GM19035 (cell line): Measurements from ENCODE around the gene KLHL8.
"Not testable (repeated sequence)": the region's sequence is repeated elsewhere in the genome, so short reads cannot be mapped to it uniquely, and the experiment has no call there.

Experiments
- ATAC-seq: cut with Tn5 transposase; IDR thresholded peaks from one replicate; pipeline ENCODE4 v1.9.1; 2021; ENCODE audit not compliant: unreplicated experiment

The KLHL8 gene

GRCh38 chr4:87228262-87228860, 7.9 kb upstream of the KLHL8 start:
- ATAC-seq: no peak

- ATAC-seq: no peak
Observed at GRCh38 chr4:87227751-87228151, 7.3 kb upstream of the KLHL8 start.

- no peak for ATAC-seq
Observed at GRCh38 chr4:87225936-87226335, 5.5 kb upstream of the KLHL8 start.

GRCh38 chr4:87224141-87224923, 3.9 kb upstream of the KLHL8 start:
- ATAC-seq: no peak

- peak; percentile 41 for ATAC-seq
Observed at GRCh38 chr4:87219632-87220093, 755 bp downstream of the KLHL8 start.

GRCh38 chr4:87217235-87217763, 3.1 kb downstream of the KLHL8 start:
- not testable (repeated sequence) for ATAC-seq

DNA sequence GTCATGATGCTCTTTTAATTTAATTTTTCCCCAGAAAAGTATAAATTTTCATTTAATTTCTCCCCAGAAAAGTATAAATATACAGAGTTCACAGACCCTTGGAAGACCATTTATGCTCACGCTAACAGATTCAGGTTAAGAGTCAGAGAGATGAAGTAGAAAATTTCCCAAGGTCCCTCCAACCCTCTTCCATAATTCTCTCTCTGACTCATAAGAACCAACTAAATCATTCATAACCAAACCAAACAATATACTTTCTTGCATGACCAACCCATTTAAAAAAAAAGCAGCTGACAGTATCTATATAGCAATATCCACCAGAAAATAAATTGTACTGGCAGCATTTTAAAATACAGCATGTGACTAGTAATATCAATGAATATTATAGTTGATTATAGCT, 3.9 kb downstream of the KLHL8 start:
- no peak for ATAC-seq

GRCh38 chr4:87213421-87214075, 6.9 kb downstream of the KLHL8 start:
- ATAC-seq: no peak

GRCh38 chr4:87211249-87211952, 9.0 kb downstream of the KLHL8 start:
- no peak for ATAC-seq

DNA sequence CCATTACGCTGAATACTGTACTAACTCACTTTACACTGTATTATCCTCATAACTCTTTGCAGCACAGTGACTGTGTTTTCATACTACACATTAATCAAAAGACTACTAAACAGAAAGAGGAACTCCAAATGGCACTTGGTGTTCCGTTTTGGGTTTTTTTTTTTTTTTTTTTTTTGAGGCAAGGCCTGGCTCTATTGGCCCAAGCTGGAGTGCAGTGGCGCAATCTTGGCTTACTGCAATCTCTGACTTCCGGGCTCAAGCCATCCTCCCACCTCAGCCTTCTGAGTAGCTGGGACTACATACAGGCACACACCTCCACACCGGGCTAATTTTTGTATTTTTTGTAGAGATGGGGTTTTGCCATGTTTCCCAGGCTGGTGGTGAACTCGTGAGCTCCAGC, 10.7 kb downstream of the KLHL8 start:
- ATAC-seq: peak; percentile 67

- no peak for ATAC-seq
Observed at GRCh38 chr4:87209182-87209581, 11.2 kb downstream of the KLHL8 start.

DNA sequence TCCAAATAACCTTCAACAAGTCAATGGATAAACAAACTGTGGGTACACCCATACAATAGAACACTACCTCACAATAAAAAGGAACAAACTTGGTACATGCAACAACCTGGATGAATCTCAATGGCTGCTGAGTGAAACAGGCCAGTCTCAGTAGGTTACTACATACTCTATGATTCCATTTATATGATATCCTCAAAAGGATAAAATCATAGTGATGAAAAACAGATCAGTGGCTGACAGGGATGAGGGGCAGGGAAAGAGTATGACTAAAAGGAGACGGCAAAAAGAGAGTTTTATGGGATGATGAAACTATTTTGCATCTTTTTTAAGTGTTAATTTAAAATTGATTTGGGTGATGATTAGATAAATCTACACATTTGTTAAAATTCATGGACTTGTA, 15.9 kb downstream of the KLHL8 start:
- no peak for ATAC-seq

- ATAC-seq: no peak
Observed at GRCh38 chr4:87196927-87197326, 23.5 kb downstream of the KLHL8 start.

GRCh38 chr4:87196146-87196545, 24.3 kb downstream of the KLHL8 start:
- ATAC-seq: no peak

- no peak for ATAC-seq
Observed at GRCh38 chr4:87193958-87194675, 26.3 kb downstream of the KLHL8 start.

GRCh38 chr4:87192145-87192919, 28.1 kb downstream of the KLHL8 start:
- no peak for ATAC-seq

GRCh38 chr4:87188932-87189331, 31.5 kb downstream of the KLHL8 start:
- no peak for ATAC-seq

GRCh38 chr4:87188048-87188447, 32.4 kb downstream of the KLHL8 start:
- no peak for ATAC-seq

GRCh38 chr4:87185146-87185870, 35.1 kb downstream of the KLHL8 start:
- no peak for ATAC-seq
